Suprapubic skin (tissue), 4 donors: Measurements from ENCODE around the gene AKR1C1. TPM values are rescaled to one million over a fixed set of nuclear protein-coding genes. Genes with fewer than 3 reads are reported as not detected.
"Not testable (repeated sequence)": the region's sequence is repeated elsewhere in the genome, so short reads cannot be mapped to it uniquely, and the experiment has no call there.

Source experiments
- DNase-seq, 2 donors: peaks; one replicate each; pipeline ENCODE4 v3.0.0-alpha.2; 2019; ENCODE audit warnings: low spot score in 2 of 2
- H3K27ac ChIP-seq: fragments of 200-600 bp; sonication (generic); one replicate; pipeline ENCODE4 v1.5.1; 2019
- H3K27me3 ChIP-seq: fragments of 200-600 bp; sonication (generic); one replicate; pipeline ENCODE4 v1.5.1; 2019
- H3K36me3 ChIP-seq: fragments of 200-600 bp; sonication (generic); one replicate; pipeline ENCODE4 v1.5.1; 2019
- H3K4me1 ChIP-seq: fragments of 200-600 bp; sonication (generic); one replicate; pipeline ENCODE4 v1.5.1; 2019
- H3K4me3 ChIP-seq: fragments of 200-600 bp; sonication (generic); one replicate; pipeline ENCODE4 v1.5.1; 2019; ENCODE audit warnings: mild to moderate bottlenecking
- H3K9me3 ChIP-seq: fragments of 200-600 bp; sonication (generic); one replicate; pipeline ENCODE4 v1.5.1; 2019
- EP300 ChIP-seq: sonication (generic); formaldehyde crosslinking; IDR thresholded peaks from one replicate; pipeline ENCODE4 v1.6.1; 2017; ENCODE audit warnings: antibody characterized with exemption
- POLR2A ChIP-seq, 2 donors: fragments of 450-650 bp; IDR thresholded peaks; one replicate each; pipeline ENCODE4 v1.6.1; 2017; ENCODE audit warnings: antibody characterized with exemption in 2 of 2, mild to moderate bottlenecking in 2 of 2, moderate library complexity in 2 of 2
- POLR2AphosphoS5 ChIP-seq, 3 donors: sonication (generic); formaldehyde crosslinking; IDR thresholded peaks; one replicate each; pipeline ENCODE4 v1.6.1; 2017; ENCODE audit warnings: antibody characterized with exemption in 3 of 3
- WGBS: methylation state at CpG from one replicate; pipeline ENCODE4 v1.1.5; 2018; 5-methylcytosine and 5-hydroxymethylcytosine counted together
- total RNA-seq, 4 donors: library from RNA; depleted of rRNA; stranded (reverse); fragments of >200 nt; gene quantifications; one replicate each; pipeline ENCODE4 v1.1.0, GENCODE V29; 2016
- TF ChIP-seq, protein P1 (sequence below), 2 donors: fragments of 200-600 bp in 1 of 2; fragments of 450-650 bp in 1 of 2; sonication (generic) in 1 of 2; IDR thresholded peaks; one replicate each; pipeline ENCODE4 v1.5.1; 2016 to 2019; ENCODE audit warnings: antibody characterized with exemption in 2 of 2, mild to moderate bottlenecking in 1 of 2, moderate library complexity in 1 of 2

The AKR1C1 gene
- total RNA-seq, 4 donors from 2014 or later, result 23.3 to 61.7 (median 32.6) TPM

DNA sequence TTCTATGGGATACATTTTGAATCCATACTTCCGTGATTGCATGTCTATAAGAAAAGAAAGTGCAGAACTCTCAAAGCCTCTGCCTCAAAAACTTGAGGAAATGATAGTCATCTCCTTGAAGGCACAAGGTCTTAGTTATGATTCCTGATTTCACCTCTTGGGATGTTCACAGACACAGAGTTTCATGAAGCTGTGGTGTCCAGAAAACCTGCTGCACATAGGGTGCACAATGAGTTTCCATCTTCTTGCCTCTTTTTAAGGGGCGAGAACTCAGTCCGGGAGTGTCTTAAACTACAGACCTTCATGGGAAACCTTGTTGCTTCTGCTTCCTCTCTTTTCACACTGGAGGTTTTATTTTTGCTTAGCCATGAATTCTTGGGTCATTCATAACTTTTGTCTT, 4.0 kb downstream of the AKR1C1 start:
- not testable (repeated sequence) for DNase-seq, H3K4me1 ChIP-seq, H3K9me3 ChIP-seq, H3K4me3 ChIP-seq, H3K27ac ChIP-seq, H3K27me3 ChIP-seq
- 93% methylated on average over 3 of the region's 3 CpGs for WGBS
- peaks cover 12% of the 10 kb centered on the region for H3K36me3 ChIP-seq

DNA sequence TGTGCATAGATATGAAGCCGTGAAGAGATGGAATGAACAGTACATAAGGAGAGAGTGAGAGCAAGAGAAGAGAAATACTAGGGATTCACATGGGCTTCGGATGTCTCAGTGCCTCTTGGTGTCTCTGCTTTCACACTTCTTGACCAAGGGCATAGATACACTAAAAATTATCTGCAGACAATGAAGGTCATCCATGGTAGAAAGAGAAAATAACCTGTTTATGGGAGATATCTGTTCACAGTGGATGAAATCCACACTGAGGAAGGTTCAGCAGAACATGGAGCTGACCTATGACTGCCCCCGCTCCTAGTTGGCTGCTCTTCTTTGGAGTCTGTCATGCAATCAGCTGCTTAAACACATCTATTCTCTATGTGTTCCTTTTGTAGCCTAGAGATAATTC, 6.1 kb downstream of the AKR1C1 start:
- DNase-seq, result not testable (repeated sequence)

DNA sequence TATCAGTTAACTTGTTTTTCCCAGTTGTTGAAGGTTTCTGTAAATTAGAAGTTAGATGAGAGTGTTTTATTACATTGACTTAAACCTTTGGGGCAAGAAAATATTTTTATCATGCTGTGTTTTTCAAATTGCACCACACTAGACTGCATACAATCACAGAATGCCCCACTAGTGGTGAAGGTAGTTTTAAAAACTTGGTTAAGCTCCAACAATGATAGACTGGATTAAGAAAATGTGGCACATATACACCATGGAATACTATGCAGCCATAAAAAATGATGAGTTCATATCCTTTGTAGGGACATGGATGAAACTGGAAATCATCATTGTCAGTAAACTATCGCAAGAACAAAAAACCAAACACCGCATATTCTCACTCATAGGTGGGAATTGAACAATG, 7.1 kb downstream of the AKR1C1 start:
- not testable (repeated sequence) for H3K9me3 ChIP-seq, H3K4me3 ChIP-seq, H3K27ac ChIP-seq, DNase-seq, H3K27me3 ChIP-seq, H3K4me1 ChIP-seq
- 100% methylated on average over 2 of the region's 2 CpGs for WGBS
- peaks cover 12% of the 10 kb centered on the region for H3K36me3 ChIP-seq

More for the DNA sequence above, 6.1 kb downstream of the AKR1C1 start:
- H3K4me3 ChIP-seq, H3K27me3 ChIP-seq, H3K4me1 ChIP-seq, H3K9me3 ChIP-seq, H3K27ac ChIP-seq: not testable (repeated sequence)
- 92% methylated on average over 3 of the region's 3 CpGs for WGBS
- H3K36me3 ChIP-seq, result peaks cover 12% of the 10 kb centered on the region

DNA sequence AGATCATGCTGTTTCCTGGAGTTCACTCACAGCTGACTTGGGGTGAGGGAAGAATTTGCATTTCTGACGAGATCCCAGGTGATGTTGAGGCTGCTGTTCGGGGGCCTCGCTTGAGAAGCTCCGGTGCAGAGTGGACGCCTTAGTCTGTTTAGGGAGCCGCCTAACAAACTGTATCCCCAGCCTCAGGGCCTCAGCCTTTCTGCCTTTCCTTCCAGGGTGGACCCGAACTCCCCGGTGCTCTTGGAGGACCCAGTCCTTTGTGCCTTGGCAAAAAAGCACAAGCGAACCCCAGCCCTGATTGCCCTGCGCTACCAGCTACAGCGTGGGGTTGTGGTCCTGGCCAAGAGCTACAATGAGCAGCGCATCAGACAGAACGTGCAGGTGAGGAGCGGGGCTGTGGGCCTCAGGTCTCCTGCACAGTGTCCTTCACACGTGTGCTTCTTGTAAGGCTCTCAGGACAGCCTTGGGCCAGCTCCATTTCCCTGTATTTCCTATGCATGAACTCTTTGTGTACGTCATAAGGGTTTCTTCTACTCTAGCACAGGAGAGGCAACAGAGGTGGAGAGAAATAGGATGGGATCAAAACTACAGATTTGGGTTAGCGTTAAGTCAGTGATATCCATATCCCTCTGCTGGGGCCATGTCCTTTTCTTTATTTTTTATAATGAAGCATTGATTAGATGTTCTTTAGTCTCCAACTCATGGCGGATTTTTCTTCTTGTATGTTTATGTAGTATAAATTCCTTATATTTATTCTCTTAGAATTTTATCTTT, 9.3 kb downstream of the AKR1C1 start:
- DNase-seq, H3K4me3 ChIP-seq, H3K27me3 ChIP-seq, H3K27ac ChIP-seq, H3K4me1 ChIP-seq, H3K9me3 ChIP-seq: not testable (repeated sequence)
- H3K36me3 ChIP-seq, result peaks cover 12% of the 10 kb centered on the region
- WGBS, result over 99% methylated on average over 12 of the region's 18 CpGs

DNA sequence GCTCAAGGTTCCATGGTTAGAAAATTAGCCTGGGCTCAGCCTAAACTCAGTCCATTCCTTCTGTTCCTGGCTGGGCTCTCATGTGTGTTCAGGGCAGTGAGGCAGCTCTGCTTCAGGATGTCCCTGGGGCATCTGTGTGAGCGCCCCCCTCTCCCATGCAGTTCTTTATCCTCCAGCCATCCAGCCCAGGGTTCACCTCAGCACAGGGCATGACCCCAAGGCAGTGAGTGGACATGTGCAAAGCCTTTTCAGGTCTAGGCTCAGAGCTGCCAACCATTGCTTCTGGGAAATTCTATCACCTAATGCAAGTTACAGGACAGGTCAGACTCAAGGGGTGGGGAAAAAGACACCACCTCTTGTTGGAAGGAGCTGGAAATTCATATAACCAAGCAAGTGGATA, 10.1 kb downstream of the AKR1C1 start:
- H3K9me3 ChIP-seq, H3K27me3 ChIP-seq, H3K4me3 ChIP-seq, H3K4me1 ChIP-seq, H3K27ac ChIP-seq, DNase-seq: not testable (repeated sequence)
- 82% methylated on average over 1 of the region's 1 CpG for WGBS
- H3K36me3 ChIP-seq, result peaks cover 12% of the 10 kb centered on the region

DNA sequence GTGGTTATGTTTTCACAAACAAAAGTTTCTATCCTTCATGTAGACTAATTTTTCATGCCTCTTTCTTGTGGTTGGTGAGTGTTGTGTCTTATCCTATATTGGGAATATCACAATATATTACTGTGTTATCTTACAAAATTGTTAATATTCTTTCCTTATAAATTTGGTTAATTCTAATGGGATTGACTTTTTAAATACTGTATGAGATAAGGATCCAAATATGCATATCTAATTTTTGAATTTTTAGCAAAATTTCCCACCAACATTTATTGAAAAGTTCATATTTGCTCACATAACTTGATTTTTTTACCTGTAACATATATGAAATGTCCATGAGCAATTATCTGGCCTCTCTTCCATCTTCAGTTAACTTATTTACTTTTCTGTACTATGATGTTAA, 11.2 kb downstream of the AKR1C1 start:
- not testable (repeated sequence) for H3K9me3 ChIP-seq, H3K27ac ChIP-seq, H3K36me3 ChIP-seq, H3K4me1 ChIP-seq, H3K27me3 ChIP-seq, H3K4me3 ChIP-seq, DNase-seq

DNA sequence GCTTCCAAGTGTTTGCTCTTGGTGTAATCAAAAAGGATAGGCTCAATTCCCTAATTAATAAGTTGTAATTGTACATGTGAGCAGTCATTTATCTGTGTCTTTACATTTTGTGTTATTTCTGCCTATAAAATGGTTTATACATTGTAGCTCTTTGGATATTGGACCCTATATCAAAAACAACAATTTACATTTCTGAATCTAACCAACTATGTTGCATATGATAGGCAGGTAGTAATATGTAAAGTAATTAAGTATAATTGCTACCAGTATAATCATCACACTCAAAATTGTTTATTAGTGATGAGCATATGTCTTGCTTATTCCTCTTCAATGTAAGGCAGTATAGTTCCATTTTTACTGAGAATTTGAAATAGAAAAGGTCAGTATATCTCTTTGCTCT, 13.8 kb downstream of the AKR1C1 start:
- Histone ChIP-seq H3K27me3 (no peaks in the 10 kb centered on the region), H3K4me1 (no peaks in the 10 kb centered on the region), H3K9me3 (no peaks in the 10 kb centered on the region), H3K27ac (no peak overlapping the region), H3K36me3 (no peaks in the 10 kb centered on the region), H3K4me3 (no peak overlapping the region)
- no peak for DNase-seq
- TF ChIP-seq POLR2AphosphoS5 (IDR thresholded peaks at IDR 0.05) (no peak), POLR2A (IDR thresholded peaks at IDR 0.05) (no peak), EP300 (no peak)
- TF ChIP-seq, protein P1, sequence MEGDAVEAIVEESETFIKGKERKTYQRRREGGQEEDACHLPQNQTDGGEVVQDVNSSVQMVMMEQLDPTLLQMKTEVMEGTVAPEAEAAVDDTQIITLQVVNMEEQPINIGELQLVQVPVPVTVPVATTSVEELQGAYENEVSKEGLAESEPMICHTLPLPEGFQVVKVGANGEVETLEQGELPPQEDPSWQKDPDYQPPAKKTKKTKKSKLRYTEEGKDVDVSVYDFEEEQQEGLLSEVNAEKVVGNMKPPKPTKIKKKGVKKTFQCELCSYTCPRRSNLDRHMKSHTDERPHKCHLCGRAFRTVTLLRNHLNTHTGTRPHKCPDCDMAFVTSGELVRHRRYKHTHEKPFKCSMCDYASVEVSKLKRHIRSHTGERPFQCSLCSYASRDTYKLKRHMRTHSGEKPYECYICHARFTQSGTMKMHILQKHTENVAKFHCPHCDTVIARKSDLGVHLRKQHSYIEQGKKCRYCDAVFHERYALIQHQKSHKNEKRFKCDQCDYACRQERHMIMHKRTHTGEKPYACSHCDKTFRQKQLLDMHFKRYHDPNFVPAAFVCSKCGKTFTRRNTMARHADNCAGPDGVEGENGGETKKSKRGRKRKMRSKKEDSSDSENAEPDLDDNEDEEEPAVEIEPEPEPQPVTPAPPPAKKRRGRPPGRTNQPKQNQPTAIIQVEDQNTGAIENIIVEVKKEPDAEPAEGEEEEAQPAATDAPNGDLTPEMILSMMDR (IDR thresholded peaks at IDR 0.05), result no peak

DNA sequence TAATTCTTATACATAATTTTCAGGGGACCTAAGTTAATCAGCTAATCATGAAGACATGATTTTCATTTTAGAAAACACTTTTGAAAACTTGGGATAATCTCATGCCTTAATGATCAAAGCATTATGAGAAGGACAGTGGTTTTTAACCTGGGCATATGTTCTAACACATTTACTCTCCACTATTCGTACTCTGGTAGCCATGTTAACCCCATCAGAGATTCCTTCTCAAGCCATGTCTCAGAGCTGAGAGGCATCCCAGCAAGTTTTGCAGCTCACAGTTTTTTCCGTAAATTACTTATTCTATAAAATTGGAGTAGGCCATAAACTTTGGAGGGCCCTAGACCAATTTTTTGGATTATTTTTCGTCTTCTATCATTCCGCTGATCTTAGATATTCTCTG, 15.7 kb downstream of the AKR1C1 start:
- DNase-seq, result no peak
- Histone ChIP-seq H3K27me3 (no peaks in the 10 kb centered on the region), H3K4me1 (no peaks in the 10 kb centered on the region), H3K9me3 (no peaks in the 10 kb centered on the region), H3K36me3 (no peaks in the 10 kb centered on the region), H3K27ac (no peak overlapping the region), H3K4me3 (no peak overlapping the region)
- 98% methylated on average over 4 of the region's 4 CpGs for WGBS
- TF ChIP-seq POLR2AphosphoS5 (IDR thresholded peaks at IDR 0.05), result no peak
- no peak for TF ChIP-seq POLR2A (IDR thresholded peaks at IDR 0.05)
- TF ChIP-seq, protein P1 (IDR thresholded peaks at IDR 0.05), result no peak
- no peak for TF ChIP-seq EP300
